Stimulated activated CD4-positive, alpha-beta T cell treated with anti-CD3 and anti-CD28 coated beads, Interleukin-4, amount 100 ng/mL, for 1 hour (primary cell): ENCODE data around the gene PTPN1.
"Not testable (repeated sequence)": the region's sequence is repeated elsewhere in the genome, so short reads cannot be mapped to it uniquely, and the experiment has no call there.

ENCODE experiments used
- DNase-seq: peaks from one replicate; pipeline ENCODE4 v3.0.0-alpha.2; 2020

The PTPN1 gene

DNA sequence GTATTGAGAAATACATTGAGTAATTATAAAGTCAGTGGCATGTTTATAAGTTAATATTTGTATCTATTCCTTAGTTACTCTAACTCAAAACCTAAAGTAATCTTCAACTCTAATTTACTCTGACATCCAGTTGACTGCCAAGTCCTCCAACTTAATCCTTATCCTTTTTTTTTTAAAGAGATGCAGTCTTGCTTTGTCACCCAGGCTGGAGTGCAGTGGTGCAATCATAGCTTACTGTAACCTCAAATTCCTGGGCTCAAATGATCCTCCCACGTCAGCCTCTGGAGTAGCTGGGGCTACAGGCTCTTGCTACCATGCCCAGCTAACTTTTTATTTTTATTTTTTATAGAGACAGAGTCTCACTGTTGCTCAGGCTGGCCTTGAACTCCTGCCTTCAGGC lies 24.4 kb downstream of the PTPN1 start:
- DNase-seq = no peak

DNA sequence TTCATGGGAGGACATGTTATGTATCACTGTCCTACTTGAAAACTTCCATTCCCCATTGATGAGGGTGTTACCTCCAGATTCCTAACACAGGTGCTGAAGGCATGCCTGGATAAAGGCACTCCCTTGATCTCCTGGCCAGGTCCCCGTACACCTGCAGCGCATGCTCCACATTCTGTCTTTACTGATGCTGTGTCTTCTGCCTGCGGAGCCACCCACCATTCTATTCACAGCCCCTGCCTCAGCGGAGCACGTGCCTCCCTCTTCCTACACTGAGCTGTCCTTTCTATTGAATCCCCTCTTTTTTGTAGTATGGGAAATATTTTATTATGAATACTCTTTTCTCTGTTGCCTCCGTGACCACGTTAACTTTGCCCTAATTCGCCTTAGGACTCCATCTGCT lies 25.0 kb downstream of the PTPN1 start:
- DNase-seq = no peak

DNA sequence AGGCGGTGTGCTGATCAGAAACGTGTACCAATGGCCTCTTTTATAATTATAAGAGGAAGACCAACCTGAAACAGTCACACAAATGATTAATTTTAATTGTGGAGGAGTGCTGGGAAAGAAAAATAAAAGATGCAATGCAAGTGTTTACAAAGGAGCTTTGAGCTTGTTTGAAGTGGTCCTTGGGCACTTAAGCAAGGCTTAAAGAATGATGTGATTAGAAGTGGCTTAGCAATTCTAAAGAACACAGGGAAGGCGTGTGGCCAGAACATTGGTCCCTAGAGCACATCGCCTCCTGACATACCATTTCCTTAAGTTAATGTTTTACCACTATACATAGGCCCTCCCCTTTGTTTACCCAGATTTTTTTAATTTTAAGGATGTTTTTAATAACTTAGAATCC lies 26.1 kb downstream of the PTPN1 start:
- DNase-seq = no peak

DNA sequence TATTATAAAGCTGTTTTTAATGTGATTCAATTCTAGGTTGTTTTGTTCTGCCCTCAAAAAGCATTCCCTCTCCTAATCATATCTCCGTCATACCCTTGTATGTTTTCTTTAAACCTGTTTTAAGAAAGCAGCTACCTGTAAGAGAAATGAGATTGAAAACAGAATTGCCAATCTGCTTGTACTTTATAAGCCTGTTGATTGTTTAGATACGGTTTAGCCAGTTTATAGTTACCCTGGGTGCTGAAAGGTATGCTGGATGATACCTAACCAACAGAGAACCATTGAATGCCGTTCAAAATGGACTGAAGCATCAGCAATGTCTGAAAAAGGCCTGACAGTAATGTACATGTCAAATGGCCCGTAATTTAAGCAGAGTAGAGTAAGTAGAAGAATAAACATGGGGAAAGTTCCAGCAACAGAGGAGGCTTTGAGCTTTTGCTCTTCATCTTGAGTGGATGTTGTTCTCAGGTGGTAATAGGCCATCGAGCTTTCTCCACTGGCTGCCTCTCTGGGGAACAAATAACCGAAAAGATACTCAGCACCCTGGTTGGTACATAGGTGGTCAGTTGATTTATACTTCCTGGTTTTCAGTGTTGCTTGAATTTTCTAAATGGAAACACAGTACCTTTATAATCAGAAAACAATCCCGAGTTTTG lies 27.5 kb downstream of the PTPN1 start:
- no peak for DNase-seq

DNA sequence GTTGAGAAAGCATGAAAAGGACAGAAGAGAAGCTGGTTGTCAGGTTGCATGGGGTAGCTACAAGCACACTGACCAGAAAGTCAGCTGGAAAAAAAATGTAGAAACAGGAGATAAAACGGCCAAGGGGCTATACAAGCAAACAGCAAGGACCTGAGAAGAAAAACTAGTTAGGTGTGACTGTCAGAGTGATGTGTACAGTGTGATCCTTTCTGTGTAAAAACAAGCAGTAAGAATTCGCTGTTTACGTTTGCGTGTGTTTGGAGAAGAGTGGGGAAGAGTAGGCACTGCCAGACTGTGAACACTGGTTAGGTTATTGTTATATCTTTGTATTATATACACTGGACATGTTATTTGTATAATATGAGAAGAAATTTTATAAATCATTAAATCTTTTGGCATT lies 28.1 kb downstream of the PTPN1 start:
- DNase-seq = no peak

DNA sequence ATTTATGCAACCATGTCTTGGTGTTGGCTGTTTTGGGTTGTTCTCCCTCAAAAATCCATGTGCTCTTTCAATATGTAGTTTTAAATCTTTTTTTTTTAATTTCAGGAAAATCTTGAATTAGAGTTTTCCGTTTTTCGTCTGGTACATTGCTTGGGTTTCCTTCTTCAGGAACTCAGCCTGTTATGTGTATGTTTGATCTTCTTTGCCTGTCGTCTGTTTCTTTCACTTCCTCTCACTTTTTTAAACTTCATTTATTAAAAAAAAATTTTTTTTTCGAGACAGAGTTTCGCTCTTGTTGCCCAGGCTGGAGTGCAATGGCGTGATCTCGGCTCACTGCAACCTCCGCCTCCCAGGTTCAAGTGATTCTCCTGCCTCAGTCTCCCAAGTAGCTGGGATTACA lies 29.6 kb downstream of the PTPN1 start:
- not testable (repeated sequence) for DNase-seq

DNA sequence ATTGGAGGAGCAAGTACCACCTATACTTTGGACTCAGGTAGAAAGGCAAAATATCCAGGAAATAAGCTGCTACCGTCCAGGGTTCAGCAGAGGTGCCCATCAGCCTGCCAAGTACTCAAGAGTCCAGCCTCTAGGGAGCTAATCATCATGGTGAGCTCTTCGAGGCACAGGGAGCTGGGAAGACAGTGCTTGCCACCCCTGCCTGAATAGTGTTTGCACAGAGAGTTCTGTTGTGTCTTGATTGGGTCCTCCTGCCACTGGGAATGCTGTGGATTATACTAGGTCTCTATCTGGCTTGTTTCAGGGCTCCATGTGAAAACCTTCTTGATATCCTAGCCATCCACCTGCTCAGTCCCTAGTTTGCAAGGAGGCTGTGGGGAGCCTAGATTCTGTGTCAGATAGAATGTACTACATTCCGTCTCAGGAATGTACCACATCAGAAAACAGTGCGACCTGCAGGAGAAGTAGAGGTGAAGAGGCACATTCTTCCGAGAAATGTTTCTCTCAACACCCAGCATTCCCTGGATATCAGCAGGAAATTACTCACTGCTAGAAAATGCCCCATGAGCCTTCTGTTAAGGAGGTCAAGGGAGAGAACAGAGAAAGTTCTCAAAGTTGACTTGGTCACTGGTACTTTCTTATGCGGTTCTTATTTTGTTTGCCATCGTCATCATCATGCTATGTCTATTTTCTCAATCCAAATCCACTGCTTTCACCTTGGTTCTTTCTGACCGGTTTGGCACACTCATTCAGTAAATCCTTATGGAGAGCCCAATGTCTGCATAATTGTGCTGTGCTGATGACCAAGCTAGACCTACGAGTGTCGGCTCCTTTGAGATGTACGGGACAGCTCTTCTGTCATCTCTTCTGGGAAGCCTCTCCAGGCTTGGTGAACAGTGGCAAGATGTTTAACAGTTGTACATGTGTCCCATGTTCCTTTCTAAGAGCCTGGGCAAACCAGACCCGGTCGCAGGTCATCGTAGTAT lies 30.7 kb downstream of the PTPN1 start:
- no peak for DNase-seq

DNA sequence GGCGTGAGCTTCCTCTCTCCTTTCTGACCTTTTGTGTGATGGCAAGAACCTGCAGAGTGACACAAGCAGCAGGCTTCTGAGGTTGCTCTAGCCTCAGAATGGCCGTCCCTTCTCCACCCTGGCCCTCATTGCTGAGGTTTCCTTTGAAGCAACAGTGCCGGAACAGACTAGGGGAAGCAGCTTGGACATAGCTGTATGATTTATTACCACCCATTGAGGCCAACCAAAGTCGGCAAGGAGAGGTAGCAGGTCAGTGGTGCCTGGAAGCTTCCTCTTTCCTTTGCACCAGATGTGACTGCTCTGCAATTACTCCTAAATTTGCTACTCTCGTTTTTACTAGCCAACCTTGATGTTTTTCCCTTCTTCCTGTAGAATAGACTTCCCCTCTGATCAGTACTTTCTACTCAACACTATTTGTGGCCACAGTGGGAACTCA lies 31.4 kb downstream of the PTPN1 start:
- no peak for DNase-seq

DNA sequence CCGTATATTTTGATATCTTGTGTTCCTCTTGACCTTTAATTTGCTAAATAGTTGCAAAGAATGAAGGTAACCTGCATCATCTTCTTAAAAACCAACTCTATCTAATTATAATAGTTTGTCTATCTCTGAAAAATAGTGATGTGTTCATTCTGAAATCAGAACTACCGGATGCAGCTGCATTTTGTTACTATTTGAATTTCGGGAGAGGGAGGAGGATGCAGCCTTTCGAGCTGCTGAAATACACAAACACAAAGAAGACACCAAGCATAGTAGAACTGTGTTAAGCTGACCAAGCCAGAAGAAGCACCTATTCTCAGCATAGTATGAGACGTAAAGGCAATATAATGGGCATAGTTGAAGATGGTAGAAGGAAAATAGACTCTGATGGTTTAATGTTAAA lies 33.1 kb downstream of the PTPN1 start:
- DNase-seq = no peak

DNA sequence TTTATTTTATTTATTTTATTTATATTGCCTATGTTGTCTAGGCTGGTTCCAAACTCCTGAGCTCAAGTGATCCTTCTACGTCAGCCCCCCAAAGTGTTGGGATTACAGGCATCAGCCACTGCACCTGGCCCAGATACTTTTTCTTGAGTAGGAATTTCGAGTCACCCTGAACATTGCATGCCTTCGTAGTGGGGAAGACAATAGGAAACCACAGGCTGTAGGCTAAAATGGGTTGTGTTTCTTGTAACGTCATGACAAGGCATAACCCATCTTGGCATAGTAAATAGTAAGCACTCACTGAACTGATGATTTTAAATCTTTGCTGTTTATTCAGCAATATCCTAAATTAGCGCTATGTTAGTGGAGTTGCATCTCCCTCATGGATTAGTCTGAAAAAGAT lies 34.9 kb downstream of the PTPN1 start:
- no peak for DNase-seq

DNA sequence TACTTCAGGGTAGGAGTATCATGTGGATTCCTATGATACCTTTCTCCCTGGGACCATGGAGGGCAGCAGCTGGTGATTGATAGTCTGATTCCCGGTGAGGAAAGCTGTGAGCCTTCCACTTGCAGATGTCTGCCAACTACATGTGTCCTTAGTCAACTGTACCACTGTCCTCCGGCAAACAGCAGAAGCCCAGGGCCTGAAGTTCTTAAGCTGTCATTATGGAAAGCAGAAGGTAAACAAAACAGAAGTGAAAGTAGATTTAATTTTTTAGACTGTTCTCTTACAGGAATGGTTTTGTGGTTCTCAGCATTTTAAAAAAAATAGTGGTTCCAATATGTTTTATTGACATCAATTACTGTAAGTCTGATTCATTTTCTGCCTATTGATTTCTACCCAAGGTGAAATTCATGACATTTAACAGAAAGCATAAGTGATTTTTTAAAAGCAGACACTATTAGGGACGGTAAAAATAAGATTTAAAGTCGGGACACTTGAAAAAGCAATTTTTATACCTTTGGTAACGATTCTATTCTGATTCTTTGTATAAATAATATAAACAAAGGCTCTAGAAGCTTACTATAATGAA lies 36.6 kb downstream of the PTPN1 start:
- DNase-seq = no peak

DNA sequence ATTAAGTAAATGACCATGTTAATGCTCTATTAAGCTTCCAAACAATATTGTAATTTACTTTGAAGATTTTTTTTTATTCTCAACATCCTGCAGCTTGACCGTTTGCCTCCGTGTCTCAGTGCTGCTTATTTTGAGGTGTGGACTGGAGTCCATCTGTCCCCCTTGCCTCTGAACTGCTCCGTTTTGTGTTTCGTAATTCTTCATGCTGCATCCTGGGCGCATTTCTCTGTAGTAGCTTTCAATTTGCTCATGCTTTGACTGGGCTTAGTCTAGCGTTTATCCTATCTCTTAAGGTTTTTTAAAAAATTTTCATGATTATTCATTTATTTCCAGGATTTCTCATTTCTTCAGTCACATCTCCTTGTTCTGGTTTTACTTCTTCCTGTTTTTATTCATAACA lies 37.8 kb downstream of the PTPN1 start:
- no peak for DNase-seq

DNA sequence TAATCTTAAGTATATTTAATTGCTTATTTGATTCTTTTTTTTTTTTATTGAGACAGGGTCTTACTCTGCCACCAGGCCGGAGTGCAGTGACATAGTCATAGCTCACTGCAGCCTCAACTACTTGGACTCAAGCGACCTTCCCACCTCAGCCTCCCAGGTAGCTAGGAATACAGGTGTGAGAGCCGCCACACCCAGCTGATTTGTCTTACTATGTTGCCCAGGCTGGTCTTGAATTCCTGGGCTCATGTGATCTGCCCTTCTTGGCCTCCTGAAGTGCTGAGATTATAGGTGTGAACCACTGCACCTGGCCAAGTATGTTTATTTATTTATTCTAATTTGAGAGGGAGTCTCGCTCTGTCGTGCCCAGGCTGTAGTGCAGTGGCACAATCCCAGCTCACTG lies 38.2 kb downstream of the PTPN1 start:
- DNase-seq = no peak

DNA sequence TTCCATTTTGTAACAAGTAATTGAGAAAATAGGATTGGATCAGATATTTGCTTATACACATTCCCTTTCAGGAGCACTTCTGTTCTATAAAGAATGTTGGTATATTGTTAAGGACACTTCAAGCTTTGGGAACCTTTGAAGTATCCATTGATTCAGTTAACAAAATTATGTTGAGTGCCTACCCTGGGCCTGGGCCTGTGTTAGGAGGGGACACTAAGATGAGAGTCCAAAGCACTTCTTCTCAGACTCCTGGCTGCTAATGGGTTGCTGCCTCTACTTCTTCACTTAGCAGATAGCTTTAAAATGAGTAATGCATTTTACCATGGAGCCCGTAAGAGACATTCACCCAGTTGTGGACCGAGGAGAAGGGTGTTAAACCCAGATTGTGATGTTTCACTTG lies 40.3 kb downstream of the PTPN1 start:
- no peak for DNase-seq

DNA sequence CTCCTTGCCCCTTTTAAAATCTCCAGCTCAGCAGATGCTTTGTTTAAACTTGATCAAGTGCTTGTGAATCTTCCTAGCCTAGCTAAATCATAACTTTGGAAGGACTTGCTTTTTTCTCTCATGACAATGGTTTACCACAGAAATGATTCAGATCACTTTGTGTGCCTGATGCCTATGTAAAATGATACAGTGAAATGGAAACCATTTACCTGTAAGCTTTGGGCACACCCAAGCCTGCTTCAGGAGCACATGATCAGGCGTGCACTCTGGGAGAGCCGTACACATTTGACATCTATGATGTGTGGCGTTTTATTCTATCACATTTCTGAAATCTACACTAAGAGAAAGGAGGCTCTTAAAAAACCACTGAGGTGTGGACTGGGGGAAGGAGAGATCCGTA lies 41.1 kb downstream of the PTPN1 start:
- DNase-seq = no peak

DNA sequence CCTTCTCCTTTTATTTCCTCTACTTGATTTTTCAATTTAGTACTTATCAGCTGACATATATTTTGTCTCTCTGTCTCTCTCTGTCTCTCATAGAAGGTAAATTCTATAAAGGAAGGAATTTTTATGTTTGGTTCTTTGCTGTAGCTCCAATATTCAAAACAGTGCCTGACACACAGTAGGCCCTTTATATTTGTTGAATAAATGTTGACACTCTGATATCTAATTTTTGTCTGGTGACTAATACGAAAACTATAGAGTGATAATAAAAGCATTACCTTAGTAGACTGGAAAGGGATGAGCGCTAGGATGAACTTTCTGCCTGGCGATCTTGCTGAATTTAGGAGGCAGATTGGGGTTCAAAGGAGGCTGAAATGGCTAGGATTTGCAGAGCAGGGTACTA lies 42.8 kb downstream of the PTPN1 start:
- DNase-seq = no peak

DNA sequence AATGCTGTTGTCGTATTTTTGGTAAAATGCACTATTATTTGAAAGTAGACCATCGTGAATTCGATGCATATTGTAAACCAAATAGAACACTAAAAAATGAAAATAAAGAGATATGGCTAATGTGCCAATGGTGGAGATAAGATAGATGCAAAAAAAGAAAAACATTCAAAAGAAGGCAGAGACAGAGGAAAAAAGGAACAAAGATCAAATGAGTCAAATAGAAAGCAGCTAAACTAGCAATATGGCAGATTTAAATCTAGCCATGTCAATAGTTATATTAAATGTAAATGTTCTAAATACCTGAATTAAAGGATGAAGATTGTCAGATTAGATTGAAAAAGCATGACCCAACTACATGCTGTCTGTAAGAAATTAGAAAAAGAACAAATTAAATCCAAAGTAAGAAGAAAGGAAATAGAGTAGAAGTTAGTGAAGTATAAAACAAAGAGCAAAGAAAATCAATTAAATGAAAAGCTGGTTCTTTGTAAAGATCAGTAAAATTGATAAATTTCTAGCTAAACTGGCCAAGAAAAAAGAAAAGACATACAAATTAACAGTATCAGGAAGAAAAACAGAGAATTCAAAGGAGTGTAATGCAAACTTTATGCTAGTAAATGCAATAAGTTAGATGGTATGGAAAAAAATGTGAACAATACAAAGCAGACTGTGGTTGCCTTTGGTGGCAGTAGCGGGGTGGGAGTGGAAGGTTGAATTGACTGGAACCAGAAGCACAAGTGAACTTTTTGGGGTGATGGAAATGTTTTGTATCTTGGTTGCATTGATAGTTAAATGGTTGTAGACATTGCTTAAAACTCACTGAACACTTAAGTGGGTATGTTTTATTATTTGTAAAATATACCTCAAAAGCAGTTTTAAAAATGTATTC lies 44.8 kb downstream of the PTPN1 start:
- no peak for DNase-seq

DNA sequence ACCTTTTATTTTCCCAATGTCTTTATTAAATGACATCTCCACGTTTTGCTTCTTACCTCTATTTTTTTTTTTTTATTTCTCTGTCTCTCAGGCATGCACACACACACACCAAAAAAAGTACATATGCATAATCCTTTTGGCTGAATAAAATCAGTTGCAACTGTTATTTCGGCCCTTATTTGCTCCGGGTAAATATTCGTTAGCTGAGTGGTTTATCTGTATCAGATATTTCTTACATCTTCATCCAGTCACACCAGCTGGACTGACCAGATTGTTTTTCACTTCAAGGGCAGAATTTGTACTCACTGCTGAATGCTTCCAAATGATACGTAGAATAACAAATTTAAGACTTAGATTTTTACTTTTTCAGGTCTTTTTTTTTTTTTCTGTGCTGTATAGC lies 45.5 kb downstream of the PTPN1 start:
- no peak for DNase-seq

DNA sequence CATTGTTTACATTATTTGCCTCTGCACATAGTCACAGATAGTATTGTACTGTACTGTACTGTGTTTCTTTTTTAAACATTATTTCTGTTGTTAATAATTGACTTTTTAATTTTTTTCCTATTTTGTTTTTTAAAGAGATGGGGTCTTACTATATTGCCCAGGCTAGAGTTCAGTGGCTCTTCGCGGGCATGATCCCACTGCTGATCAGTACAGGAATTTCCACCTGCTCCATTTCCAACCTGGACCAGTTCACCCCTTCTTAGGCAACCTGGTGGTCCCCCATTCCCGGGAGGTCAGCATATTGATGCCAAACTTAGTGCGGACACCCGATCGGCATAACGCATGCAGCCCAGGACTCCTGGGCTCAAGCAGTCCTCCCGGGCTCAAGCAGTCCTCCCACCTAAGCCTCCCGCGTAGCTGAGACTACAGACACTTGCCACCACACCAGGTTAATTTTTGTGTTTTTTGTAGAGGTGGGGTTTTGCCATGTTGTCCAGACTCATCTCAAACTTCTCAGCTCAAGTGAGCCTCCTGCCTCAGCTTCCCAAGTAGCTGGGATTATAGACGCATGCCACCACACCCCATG lies 47.5 kb downstream of the PTPN1 start:
- DNase-seq = no peak

DNA sequence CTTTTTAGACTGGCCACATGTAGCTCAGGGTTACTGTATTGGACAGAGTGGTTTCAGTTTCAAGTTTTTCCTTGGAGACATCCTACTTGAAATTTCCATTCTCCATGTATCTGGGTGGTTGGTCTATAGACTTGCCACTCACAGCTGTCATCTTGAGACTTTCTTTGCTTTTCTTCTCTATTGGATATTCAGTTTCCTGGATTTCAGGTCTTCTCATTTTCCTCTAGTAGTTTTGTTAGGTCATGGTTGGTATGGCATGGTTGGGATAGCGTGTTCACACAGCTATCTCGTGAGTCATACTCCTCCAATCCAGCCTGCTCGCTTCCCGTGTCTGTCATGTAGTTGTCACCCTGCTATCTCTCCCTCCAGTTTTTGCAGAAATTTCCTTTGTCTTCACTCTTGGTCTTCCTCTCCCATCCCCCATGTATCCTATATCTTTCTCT lies 48.3 kb downstream of the PTPN1 start:
- DNase-seq = no peak

DNA sequence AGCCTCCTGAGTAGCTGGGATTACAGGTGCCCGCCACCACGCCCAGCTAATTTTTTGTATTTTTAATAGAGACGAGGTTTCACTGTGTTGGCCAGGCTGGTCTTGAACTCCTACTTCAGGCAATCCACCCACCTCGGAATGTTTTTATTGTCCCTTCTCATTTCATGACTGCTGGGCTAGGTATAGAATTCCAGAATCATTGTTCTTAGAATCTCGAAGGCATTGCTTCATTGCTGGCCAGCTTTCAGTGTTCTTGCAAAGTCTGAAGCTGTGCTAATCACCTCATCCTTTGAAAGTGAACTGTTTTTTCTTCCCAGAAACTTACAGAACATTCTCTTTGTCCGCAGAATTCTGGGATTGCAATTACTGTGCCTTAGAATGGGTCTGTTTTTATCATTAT lies 49.0 kb downstream of the PTPN1 start:
- no peak for DNase-seq

DNA sequence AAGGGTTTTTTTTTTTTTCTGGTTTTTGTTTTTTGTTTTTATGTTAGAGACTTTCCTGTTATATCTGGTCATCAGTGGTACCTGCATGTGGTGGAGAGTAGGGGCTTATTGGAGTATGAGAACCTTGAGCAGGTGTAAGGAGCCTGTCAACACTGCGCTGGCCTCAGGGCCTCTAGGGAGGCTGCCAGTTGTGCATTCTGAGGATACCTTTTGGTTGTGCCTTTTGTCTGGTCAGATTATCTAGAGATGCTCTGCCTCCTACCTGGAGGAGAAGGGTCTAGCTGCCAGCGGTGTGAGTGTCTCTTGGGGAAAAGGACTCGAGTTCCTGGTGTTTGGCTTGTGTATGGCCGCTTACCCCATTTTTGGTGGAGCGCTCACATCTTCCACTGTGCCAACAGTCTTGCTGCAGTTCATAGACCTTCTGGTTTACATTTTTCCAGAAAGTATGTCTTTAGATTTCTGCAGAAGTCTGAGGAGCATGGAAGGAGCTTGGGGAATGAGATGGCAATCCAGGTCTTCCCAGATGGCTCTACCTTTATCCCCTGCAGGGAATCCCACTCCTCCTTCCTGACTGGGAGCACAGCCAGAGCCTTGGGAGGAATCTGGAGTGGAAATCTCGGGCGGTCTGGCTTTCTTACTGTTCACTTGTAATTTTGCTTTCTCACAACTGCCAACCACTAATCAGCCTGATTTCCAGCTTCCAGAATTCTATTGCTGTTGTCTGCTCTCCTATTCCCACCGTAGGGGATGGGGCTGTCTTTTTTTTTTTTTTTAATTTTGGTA lies 49.9 kb downstream of the PTPN1 start:
- DNase-seq = no peak
